Body of pancreas (tissue), 4 donors: Measurements from ENCODE around the gene BCL10. TPM values are rescaled to one million over a fixed set of nuclear protein-coding genes. Genes with fewer than 3 reads are reported as not detected.

Source experiments
- ATAC-seq: fragments of 150-250 bp; one replicate; pipeline ENCODE4 v1.9.1; 2016
- DNase-seq, 4 donors: peaks; one replicate each; pipeline ENCODE4 v3.0.0-alpha.2; 2019
- H3K27ac ChIP-seq, 4 donors: fragments of 200-600 bp; sonication (generic); 1 replicate in 3 of 4; 2 replicates in 1 of 4; pipeline versions ENCODE4 v1.5.1 to v1.6.1; 2016 to 2019; ENCODE audit warnings: mild to moderate bottlenecking in 1 of 4, mixed read lengths in 1 of 4, moderate library complexity in 1 of 4
- H3K27me3 ChIP-seq, 2 donors: fragments of 200-600 bp; sonication (generic); one replicate each; pipeline ENCODE4 v1.6.0; 2016; ENCODE audit warnings: mild to moderate bottlenecking in 1 of 2
- H3K36me3 ChIP-seq, 2 donors: fragments of 200-600 bp; sonication (generic); replicated peaks in 1 of 2; 2 replicates each; pipeline ENCODE4 v1.5.1; 2016; ENCODE audit warnings: low read depth in 2 of 2; ENCODE audit not compliant: insufficient read depth in 1 of 2
- H3K4me1 ChIP-seq: fragments of 200-600 bp; sonication (generic); one replicate; pipeline ENCODE4 v1.6.0; 2016
- H3K4me3 ChIP-seq, 2 donors: fragments of 200-600 bp; sonication (generic); 1 replicate in 1 of 2; 2 replicates in 1 of 2; pipeline ENCODE4 v1.5.1; 2016 to 2019
- H3K9me3 ChIP-seq, 3 donors: fragments of 200-600 bp; sonication (generic); 1 replicate in 2 of 3; 2 replicates in 1 of 3; pipeline ENCODE4 v1.5.1; 2016
- CTCF ChIP-seq, 7 experiments: fragments of 450-650 bp in 4 of 7; fragments of 200-600 bp in 3 of 7; sonication (generic) in 3 of 7; IDR thresholded peaks; one replicate each; pipeline ENCODE4 v1.5.1; 2016 to 2019; ENCODE audit warnings: antibody characterized with exemption in 7 of 7
- POLR2A ChIP-seq, 3 donors: fragments of 450-650 bp; IDR thresholded peaks; one replicate each; pipeline ENCODE4 v1.6.1; 2016; ENCODE audit warnings: antibody characterized with exemption in 3 of 3, mild to moderate bottlenecking in 2 of 3
- WGBS, 2 donors: methylation state at CpG; one replicate each; pipeline ENCODE4 v1.1.5; 2017; 5-methylcytosine and 5-hydroxymethylcytosine counted together
- intact Hi-C: fragments of 100-400 bp; cut with DNase I; formaldehyde crosslinking; loops from one replicate; pipeline ENCODE4 v1.15.1; 2023
- total RNA-seq, 2 donors: library from RNA; depleted of rRNA; stranded (reverse); fragments of >200 nt; gene quantifications; one replicate each; pipeline ENCODE4 v1.1.0, GENCODE V29; 2016

BCL10 gene
- 1 to 10 TPM; 4.9 to 9.3 TPM for total RNA-seq

GRCh38 chr1:85276215-85276977, at the start of gene BCL10:
BCL10 (minus strand) TSS chr1:85276632; CDS start chr1:85276352, 280 bp downstream.
- H3K4me3 ChIP-seq, result peak within 1 kb of the TSS; percentile 71 to 79
- H3K9me3 ChIP-seq, result no peaks in the 10 kb centered on the region
- 0% methylated on average over 27 to 76 of the region's 78 CpGs for WGBS, 2 donors
- ATAC-seq, result peak; percentile 96
- H3K36me3 ChIP-seq, result no peaks in the 10 kb centered on the region
- TF ChIP-seq CTCF (IDR thresholded peaks at IDR 0.05) (no peak), POLR2A (IDR thresholded peaks at IDR 0.05) (peak; percentile 89 to 95 (median 92))
- peaks cover 51% of the 10 kb centered on the region for H3K4me1 ChIP-seq
- DNase-seq, result peak; percentile 98 to 99 (median 98)
- H3K27ac ChIP-seq, result peak within 1 kb of the TSS; percentile 93 to 99 (median 96)
- no peaks in the 10 kb centered on the region for H3K27me3 ChIP-seq
- intact Hi-C loops, result no loop called here

- no peaks in the 10 kb centered on the region for H3K9me3 ChIP-seq
- TF ChIP-seq POLR2A (IDR thresholded peaks at IDR 0.05) (no peak), CTCF (IDR thresholded peaks at IDR 0.05) (no peak)
- no peaks in the 10 kb centered on the region for H3K36me3 ChIP-seq
- intact Hi-C loops, result no loop called here
- H3K27ac ChIP-seq, result no peak overlapping the region
- ATAC-seq (peak; percentile 56), DNase-seq (no peak)
- H3K27me3 ChIP-seq, result no peaks in the 10 kb centered on the region
- peaks cover 13% of the 10 kb centered on the region for H3K4me1 ChIP-seq
- no peak overlapping the region for H3K4me3 ChIP-seq
Measured at GRCh38 chr1:85325920-85326319, 49.5 kb upstream of the BCL10 start.

- TF ChIP-seq POLR2A (IDR thresholded peaks at IDR 0.05) (no peak), CTCF (IDR thresholded peaks at IDR 0.05) (no peak)
- Histone ChIP-seq H3K4me1 (peaks cover 13% of the 10 kb centered on the region), H3K4me3 (no peak overlapping the region), H3K9me3 (no peaks in the 10 kb centered on the region), H3K36me3 (no peaks in the 10 kb centered on the region), H3K27ac (no peak overlapping the region), H3K27me3 (no peaks in the 10 kb centered on the region)
- no peak for DNase-seq
- 80 to 96% methylated on average over 5 of the region's 5 CpGs for WGBS, 2 donors
- no peak for ATAC-seq
- intact Hi-C loops, result no loop called here
Measured at GRCh38 chr1:85323770-85324169, 47.3 kb upstream of the BCL10 start.

- H3K27me3 ChIP-seq, result no peaks in the 10 kb centered on the region
- H3K27ac ChIP-seq, result no peak overlapping the region
- no peaks in the 10 kb centered on the region for H3K9me3 ChIP-seq
- 78 to 89% methylated on average over 2 of the region's 2 CpGs for WGBS, 2 donors
- no peak for DNase-seq
- intact Hi-C loops, result no loop called here
- no peak for ATAC-seq
- peaks cover 13% of the 10 kb centered on the region for H3K4me1 ChIP-seq
- TF ChIP-seq POLR2A (IDR thresholded peaks at IDR 0.05), result no peak
- no peak for TF ChIP-seq CTCF (IDR thresholded peaks at IDR 0.05)
- H3K4me3 ChIP-seq, result no peak overlapping the region
- H3K36me3 ChIP-seq, result no peaks in the 10 kb centered on the region
Measured at GRCh38 chr1:85322655-85323054, 46.2 kb upstream of the BCL10 start.
